ENCODE data around the gene NDUFB8.

NDUFB8 gene

DNA sequence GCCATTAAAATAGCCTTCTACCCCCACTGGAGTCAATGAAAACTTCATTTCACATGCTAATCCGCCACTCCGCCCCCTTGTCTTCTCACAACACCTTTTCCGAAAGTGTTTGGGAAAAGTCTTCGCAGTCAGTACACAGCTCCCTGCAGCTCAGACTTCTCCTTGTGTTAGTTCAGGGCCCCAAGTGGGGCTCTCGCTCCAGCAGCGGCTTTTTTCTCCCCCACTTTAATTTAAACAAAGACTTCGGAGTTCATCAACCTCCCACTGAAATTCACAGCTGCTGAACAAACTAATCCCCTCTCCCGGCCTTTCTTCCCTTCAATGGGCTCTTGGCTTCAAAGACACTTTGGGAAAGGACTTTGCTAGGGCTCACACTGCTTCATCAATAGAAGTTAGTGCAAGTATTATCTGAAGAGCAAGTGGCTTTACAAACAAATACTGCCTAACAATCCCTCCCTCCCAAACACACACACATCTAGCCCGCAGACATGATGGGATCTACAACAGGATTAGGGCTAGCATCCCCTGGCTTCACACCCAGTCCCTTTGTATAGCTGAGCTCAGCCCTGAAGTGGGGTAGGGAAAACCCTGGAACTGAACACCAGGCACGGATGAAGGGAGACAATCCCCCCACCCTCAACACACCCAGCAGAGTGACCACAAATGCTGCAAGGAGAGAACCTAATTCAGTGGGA lies 43.7 kb downstream of the NDUFB8 start:
- no peak for TF ChIP-seq GABPA (IDR thresholded peaks at IDR 0.05; ENCODE audit: low read depth)
- TF ChIP-seq POLR2AphosphoS5 (IDR thresholded peaks at IDR 0.05; ENCODE audit: low read depth) = no peak
- TF ChIP-seq, protein P1, sequence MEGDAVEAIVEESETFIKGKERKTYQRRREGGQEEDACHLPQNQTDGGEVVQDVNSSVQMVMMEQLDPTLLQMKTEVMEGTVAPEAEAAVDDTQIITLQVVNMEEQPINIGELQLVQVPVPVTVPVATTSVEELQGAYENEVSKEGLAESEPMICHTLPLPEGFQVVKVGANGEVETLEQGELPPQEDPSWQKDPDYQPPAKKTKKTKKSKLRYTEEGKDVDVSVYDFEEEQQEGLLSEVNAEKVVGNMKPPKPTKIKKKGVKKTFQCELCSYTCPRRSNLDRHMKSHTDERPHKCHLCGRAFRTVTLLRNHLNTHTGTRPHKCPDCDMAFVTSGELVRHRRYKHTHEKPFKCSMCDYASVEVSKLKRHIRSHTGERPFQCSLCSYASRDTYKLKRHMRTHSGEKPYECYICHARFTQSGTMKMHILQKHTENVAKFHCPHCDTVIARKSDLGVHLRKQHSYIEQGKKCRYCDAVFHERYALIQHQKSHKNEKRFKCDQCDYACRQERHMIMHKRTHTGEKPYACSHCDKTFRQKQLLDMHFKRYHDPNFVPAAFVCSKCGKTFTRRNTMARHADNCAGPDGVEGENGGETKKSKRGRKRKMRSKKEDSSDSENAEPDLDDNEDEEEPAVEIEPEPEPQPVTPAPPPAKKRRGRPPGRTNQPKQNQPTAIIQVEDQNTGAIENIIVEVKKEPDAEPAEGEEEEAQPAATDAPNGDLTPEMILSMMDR (IDR thresholded peaks at IDR 0.05; ENCODE audit: insufficient read depth, low read length) = no peak
- TF ChIP-seq, protein P2, sequence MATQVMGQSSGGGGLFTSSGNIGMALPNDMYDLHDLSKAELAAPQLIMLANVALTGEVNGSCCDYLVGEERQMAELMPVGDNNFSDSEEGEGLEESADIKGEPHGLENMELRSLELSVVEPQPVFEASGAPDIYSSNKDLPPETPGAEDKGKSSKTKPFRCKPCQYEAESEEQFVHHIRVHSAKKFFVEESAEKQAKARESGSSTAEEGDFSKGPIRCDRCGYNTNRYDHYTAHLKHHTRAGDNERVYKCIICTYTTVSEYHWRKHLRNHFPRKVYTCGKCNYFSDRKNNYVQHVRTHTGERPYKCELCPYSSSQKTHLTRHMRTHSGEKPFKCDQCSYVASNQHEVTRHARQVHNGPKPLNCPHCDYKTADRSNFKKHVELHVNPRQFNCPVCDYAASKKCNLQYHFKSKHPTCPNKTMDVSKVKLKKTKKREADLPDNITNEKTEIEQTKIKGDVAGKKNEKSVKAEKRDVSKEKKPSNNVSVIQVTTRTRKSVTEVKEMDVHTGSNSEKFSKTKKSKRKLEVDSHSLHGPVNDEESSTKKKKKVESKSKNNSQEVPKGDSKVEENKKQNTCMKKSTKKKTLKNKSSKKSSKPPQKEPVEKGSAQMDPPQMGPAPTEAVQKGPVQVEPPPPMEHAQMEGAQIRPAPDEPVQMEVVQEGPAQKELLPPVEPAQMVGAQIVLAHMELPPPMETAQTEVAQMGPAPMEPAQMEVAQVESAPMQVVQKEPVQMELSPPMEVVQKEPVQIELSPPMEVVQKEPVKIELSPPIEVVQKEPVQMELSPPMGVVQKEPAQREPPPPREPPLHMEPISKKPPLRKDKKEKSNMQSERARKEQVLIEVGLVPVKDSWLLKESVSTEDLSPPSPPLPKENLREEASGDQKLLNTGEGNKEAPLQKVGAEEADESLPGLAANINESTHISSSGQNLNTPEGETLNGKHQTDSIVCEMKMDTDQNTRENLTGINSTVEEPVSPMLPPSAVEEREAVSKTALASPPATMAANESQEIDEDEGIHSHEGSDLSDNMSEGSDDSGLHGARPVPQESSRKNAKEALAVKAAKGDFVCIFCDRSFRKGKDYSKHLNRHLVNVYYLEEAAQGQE (IDR thresholded peaks at IDR 0.05; ENCODE audit: insufficient replicate concordance, low read depth) = no peak
- no peak for TF ChIP-seq SPI1 (IDR thresholded peaks at IDR 0.05; ENCODE audit: borderline replicate concordance, low read depth)
- no peak for DNase-seq (ENCODE audit: low read depth in 1 of 2, low spot score in 1 of 2)
- H3K27ac ChIP-seq (replicated peaks) = no peak overlapping the region
- no peaks in the 10 kb centered on the region for H3K27me3 ChIP-seq (ENCODE audit: insufficient read depth, poor library complexity, severe bottlenecking)
- H3K4me3 ChIP-seq (replicated peaks; ENCODE audit: insufficient read depth, low read length) = no peak overlapping the region

DNA sequence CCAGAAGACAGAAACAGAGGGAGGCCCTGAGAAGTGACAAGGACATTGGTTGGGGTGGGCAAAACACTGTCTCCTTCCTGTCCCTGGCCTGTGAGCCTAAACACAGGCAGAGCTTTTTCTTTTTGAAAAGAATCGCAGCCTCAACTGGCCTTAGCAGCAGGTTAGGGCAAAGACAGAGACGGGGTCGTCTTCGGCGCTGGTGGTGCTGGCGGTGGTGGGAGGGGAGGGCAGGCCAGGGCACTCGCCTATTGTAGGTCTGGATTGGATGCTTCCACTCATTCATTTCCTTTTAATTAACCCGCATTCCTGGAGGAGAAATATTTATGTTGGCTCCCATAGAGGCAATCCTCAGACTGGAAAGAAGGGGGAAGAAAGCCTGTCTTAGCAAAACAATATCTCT lies 44.3 kb downstream of the NDUFB8 start:
- Histone ChIP-seq H3K27ac (replicated peaks) (no peak overlapping the region), H3K4me3 (replicated peaks; ENCODE audit: insufficient read depth, low read length) (no peak overlapping the region), H3K27me3 (ENCODE audit: insufficient read depth, poor library complexity, severe bottlenecking) (no peaks in the 10 kb centered on the region)
- no peak for DNase-seq (ENCODE audit: low read depth in 1 of 2, low spot score in 1 of 2)
- no peak for TF ChIP-seq SPI1 (IDR thresholded peaks at IDR 0.05; ENCODE audit: borderline replicate concordance, low read depth)
- TF ChIP-seq, protein P1 (IDR thresholded peaks at IDR 0.05; ENCODE audit: insufficient read depth, low read length) = no peak
- TF ChIP-seq, protein P2 (IDR thresholded peaks at IDR 0.05; ENCODE audit: insufficient replicate concordance, low read depth) = no peak
- TF ChIP-seq GABPA (IDR thresholded peaks at IDR 0.05; ENCODE audit: low read depth) = no peak
- no peak for TF ChIP-seq POLR2AphosphoS5 (IDR thresholded peaks at IDR 0.05; ENCODE audit: low read depth)

DNA sequence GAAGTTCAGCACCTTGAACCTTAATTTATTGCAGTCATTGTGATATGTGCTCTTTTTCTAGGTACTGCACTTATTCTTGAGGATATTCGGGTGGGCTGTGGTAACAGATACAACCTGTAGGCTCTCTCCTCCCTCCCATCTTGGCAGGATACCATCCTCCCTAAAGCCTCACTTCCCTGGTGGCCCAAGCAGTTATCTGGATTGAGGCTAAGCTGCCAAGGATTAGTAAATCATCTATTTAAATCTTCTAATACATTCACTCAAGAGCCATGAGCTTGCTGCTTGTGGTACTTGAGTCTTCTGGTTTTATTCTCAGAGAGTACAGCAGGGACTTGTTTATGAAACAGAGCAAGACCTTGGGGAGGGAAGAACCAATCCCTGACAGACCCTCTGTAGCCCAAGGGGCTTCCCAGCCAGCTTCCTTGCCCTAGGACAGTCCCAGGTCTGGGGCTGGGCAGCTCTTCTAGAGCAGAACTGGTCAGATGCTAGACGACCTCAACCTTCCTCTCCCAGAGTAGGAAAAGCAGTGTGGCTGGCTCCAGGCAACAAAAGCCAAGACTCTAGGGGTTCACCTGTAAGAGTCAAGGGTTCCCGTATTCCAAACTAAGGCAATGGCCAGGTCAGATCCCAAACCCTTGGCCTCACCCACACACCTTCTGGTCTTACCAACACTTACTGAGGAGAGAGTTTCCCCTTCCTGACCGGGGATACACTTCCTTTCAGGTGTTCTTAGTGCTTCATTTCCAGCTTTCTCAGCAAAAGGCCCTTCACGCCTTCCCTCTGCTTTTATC lies 45.6 kb downstream of the NDUFB8 start:
- no peak for DNase-seq (ENCODE audit: low read depth in 1 of 2, low spot score in 1 of 2)
- no peak overlapping the region for H3K4me3 ChIP-seq (replicated peaks; ENCODE audit: insufficient read depth, low read length)
- TF ChIP-seq, protein P2 (IDR thresholded peaks at IDR 0.05; ENCODE audit: insufficient replicate concordance, low read depth) = no peak
- H3K27ac ChIP-seq (replicated peaks) = peak overlapping the region; percentile 36; the same call in 1 of the 2 replicates
- H3K27me3 ChIP-seq (ENCODE audit: insufficient read depth, poor library complexity, severe bottlenecking) = no peaks in the 10 kb centered on the region

Data from HL-60 (cell line).